GM18951 (cell line): Measurements from ENCODE around the gene NEU1.
"Not testable (repeated sequence)": the region's sequence is repeated elsewhere in the genome, so short reads cannot be mapped to it uniquely, and the experiment has no call there.

Experiments
- POLR2A ChIP-seq: IDR thresholded peaks from 4 replicates; pipeline ENCODE4 v1.6.1; 2011; ENCODE audit warnings: mild to moderate bottlenecking; ENCODE audit not compliant: insufficient read length, insufficient read depth; ENCODE audit errors: extremely low read depth
- in situ Hi-C: fragments of 300-500 bp; cut with MboI; formaldehyde crosslinking; loops from one replicate; pipeline ENCODE4 v1.12.0; 2022; ENCODE audit warnings: low sequenced_read_pairs, mixed read lengths, inconsistent platforms; ENCODE audit not compliant: unreplicated experiment

NEU1 gene

DNA sequence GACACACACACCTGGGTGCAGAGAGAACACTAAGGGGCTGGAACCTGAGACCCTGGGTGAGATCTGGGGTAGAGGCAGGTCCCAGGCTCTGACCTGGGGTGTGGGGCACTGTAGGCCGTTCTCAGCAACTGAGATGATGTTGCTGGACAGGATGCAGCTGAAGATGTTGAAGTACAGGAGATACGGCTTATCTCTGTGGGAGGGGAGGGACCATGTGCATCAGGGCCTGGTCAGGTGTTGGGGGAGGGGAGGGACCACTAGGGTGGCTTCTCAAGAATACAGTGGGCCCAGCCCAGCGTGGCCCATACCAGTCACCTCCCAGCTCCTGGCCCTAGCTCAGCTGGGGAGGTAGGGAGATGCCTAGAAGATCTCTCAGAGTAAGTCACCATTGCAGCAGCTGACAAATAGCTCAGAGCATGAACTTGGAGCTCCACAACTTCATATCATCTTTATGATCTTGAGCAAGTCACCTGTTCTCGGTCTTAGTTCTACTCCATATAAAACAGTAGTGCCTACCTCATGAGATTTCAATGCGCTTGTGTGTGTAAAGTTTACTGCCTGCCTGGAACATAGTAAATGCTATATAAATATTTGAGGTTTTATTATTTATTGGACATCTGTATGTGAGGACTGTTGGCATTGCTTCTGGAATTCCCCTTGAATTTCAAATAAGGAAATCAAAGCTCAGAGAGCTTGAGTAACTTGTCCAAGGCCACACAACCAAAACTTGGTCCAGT is 12.4 kb upstream of the NEU1 start:
- no peak for TF ChIP-seq POLR2A
- in situ Hi-C loops, result no loop called here

GRCh38 chr6:31874084-31874670 is 11.6 kb upstream of the NEU1 start:
- in situ Hi-C loops, result no loop called here

DNA sequence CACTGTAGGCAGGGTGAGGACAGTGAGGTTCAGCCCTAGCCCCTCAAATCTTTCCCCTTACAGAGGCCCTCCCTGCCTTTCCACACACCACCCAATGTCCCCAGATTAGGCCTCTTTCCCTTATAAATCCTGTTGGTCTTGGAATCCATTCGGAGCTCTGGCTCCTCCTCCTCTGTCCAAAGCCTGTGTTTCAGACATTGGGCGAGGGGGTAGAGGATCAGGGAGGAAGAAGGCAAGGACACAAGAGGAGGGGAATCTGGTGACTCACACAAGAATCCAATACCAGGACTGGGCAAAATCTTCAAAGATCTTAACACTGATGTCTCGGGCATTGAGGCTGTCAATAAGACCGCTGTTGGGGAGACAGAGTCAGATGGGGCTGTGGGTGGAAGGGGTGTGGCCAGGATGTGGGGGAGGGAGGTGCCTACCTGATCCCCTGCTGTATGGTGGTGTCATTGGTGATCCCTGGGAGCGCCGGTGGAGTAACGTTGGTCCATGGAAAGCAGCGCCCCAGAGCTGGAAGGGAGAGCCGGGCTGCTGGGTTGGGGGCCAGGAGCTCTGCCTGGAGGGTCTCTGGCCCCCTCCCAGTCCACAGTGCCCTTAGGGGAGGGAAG is 8.5 kb upstream of the NEU1 start:
- no peak for TF ChIP-seq POLR2A

More at GRCh38 chr6:31874084-31874670, 11.6 kb upstream of the NEU1 start:
- TF ChIP-seq POLR2A, result no peak

DNA sequence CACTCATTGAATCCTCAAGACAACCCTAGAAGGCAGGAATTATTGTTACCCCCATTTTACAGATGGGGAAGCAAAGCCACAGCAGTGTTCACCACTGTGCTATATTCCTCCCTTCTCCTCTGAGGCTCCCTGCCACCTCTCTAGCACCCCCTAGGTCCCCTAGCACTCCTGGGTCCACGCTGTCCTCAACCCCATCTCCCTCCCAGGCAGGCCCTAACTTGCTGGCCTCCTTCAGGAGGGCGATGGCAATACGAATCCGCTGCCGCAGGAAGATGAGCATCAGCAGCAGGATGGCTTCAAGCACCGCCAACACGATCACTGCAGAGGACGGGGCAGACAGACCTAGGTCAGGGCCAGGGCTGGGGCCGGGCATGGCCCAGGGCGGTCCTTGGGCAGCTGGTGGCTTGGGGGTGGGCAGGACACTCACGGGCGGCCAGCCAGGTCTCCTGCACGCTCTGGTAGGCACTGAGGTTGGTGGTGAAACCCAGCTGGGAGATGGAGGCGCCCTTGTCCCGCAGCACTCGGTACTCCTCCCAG is 7.8 kb upstream of the NEU1 start:
- TF ChIP-seq POLR2A, result no peak
- in situ Hi-C loops, result no loop called here

More for the DNA sequence above, 8.5 kb upstream of the NEU1 start:
- in situ Hi-C loops, result no loop called here

DNA sequence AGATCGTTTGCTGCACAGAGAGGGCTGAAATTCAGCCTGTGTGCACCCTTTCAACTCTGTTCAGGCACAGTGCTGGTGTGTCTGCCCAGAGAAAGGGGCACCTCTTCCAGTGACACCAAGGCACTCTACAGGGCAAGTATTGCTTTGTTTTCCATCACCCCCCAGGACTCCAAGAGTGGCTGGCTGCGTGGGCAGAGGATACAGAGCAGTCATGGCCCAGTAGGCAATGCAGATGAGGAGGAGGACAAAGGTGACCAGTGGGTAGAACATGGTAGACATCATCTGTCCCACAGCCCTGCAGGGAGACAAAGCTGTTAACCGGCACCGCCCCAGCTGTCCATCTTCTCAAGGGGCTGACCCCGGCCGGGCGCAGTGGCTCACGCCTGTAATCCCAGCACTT is 6.7 kb upstream of the NEU1 start:
- in situ Hi-C loops, result no loop called here

DNA sequence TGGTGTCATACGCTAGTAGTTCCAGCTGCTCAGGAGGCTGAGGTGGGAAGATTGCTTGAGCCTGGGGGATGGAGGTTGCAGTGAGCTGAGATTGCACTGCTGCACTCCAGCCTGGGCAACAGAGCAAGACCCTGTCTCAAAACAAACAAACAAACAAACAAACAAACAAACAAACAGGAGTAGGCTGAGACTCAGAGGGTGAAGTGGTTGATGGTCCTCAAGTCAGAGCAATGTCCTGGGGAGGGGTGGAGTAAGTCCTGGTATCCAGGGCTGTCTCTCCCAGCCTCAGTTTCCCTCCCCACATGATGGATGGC is 6.0 kb upstream of the NEU1 start:
- in situ Hi-C loops, result not testable (repeated sequence)

More for the DNA sequence above, 6.7 kb upstream of the NEU1 start:
- no peak for TF ChIP-seq POLR2A

- in situ Hi-C loops, result no loop called here
Measured at GRCh38 chr6:31865205-31866118, 2.8 kb upstream of the NEU1 start.

DNA sequence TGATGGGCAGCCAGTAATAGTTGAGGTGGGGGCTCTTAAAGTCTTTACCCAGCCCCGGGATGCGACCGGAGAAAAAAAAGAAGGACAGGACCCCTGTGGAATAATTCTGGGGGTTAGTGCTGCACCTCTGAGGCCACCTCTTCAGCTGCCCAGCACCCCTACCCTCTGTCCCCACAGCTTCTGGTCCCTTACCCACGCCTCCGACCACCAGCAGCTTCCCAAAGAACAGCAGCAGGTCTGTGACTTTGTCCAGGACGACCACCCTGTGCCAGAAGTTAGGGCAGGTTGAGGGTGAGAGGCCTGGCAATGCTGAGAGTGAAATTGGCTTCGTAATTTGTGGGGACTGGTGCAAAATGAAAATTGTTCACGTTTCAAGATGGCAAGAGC is 2.2 kb upstream of the NEU1 start:
- no peak for TF ChIP-seq POLR2A
- in situ Hi-C loops, result no loop called here

More at GRCh38 chr6:31865205-31866118, 2.8 kb upstream of the NEU1 start:
- no peak for TF ChIP-seq POLR2A

DNA sequence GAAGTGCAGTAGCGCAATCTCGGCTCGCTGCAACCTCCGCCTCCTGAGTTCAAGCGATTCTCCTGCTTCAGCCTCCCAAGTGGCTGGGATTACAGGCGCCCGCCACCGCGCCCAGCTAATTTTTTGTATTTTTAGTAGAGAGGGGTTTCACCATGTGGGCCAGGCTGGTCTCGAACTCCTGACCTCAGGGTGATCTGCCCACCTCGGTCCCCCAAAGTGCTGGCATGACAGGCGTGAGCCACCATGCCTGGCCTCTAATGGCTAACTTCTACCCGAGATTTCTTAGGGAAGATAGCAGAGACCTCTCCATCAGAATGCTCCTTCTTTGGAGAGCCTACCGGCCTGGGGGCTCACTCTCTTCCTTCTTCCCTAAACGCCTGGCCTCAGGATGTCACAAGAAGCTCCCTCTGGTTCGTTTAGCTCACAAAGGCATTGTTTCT is 1.5 kb upstream of the NEU1 start:
- in situ Hi-C loops, result not testable (repeated sequence)

- TF ChIP-seq POLR2A, result no peak
- in situ Hi-C loops, result no loop called here
Measured at GRCh38 chr6:31861919-31862343, 690 bp downstream of the NEU1 start.

DNA sequence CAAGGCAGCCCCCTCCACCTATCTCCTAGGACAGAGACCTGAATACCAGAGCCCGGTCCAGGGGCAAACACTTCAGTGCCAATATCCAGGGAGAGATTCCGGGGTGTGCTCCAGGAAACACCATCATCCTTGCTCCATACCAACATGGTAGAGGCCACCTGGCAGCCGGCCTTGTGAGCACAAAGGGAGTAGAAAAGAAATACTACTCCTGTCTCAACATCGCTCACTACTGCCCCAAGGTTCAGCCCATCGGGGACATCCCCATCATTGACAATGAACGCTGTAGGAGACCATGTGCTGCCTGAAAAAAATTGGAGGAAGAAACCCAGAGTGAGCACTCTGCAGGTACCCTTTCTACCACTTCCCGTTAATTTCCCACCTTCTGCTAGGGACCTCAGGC is 1.5 kb downstream of the NEU1 start:
- in situ Hi-C loops, result no loop called here
- TF ChIP-seq POLR2A, result no peak

DNA sequence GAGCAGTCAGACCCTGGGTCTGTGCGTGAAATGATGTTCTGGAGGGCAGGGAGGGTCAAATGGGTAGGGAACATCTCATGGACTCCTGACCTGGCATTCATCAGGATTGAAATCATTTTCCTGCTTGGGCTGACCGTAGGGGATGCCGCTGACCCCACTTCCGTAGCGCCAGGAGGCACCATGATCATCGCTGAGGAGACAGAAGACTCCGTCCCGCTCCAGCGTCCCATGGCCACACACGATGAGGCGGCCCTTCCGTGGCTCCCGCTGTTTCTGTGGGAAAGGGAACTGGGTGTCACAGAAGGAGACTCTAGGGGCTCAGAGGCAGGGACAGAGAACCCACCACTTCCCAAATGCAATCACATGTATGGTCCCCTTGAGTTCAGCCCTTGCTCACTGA is 2.3 kb downstream of the NEU1 start:
- in situ Hi-C loops, result no loop called here
- no peak for TF ChIP-seq POLR2A

DNA sequence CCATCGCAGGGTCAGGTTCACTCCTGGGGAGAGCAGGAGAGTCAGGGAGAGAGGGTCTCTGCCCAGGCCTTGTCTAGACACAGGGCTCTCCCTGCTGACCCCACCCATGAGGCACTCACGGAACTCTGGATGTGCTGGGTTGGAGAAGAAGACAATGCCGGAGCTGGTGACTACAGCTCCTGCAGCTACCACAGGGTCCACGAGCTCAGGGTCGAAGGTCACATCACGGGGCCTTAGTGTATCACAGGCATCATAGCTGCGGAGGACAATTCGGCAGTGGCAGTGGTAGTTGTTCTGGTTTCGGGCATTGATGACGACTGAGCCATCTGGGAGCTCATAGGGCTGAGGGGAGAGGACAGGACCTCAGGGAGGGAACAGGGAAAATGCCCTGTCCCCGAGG is 2.7 kb downstream of the NEU1 start:
- in situ Hi-C loops, result no loop called here
- no peak for TF ChIP-seq POLR2A

DNA sequence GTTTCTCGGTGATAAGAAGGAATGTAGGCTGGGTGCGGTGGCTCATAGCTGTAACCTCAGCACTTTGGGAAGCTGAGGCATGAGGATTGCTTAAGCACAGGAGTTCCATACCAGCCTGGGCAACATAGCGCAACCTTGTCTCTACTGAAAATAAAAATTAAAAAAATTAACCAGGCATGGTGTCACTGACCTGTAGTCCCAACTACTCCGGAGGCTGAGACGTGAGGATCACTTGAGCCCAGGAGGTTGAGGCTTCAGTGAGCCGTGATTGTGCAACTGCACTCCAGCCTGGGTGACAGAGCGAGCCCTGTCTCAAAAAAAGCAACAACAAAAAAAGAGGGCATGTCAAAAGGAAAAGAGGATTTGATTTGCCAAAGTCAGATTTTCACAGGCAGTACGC is 3.9 kb downstream of the NEU1 start:
- in situ Hi-C loops, result no loop called here
- TF ChIP-seq POLR2A, result no peak

DNA sequence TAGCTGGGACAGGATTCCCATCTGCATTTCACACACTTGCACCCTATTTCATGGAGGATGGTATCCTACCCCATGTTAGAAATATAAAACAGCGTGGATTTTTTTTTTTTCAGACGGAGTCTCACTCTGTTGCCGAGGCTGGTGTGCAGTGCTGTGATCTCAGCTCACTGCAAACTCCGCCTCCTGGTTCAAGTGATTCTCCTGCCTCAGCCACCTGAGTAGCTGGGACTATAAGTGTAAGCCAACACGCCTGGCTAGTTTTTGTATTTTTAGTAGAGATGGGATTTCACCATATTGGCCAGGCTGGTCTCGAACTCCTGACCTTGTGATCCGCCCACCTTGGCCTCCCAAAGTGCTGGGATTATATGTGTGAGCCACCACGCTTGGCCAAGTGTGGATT is 4.8 kb downstream of the NEU1 start:
- in situ Hi-C loops, result not testable (repeated sequence)

GRCh38 chr6:31851980-31852718 is 10.5 kb downstream of the NEU1 start:
- in situ Hi-C loops, result not testable (repeated sequence)
